H9 (cell line): ENCODE results near the gene METTL27. TPM values are rescaled to one million over a fixed set of nuclear protein-coding genes. Genes with fewer than 3 reads are reported as not detected.

Experiments used
- DNase-seq: peaks from one replicate; pipeline ENCODE4 v3.0.0-alpha.2; 2017
- H2AFZ ChIP-seq: one replicate; pipeline ENCODE4 v1.6.1; 2013; ENCODE audit warnings: mild to moderate bottlenecking, low read length, control low read depth, moderate library complexity
- H2AK5ac ChIP-seq: 2 replicates; pipeline ENCODE4 v1.6.1; 2013; ENCODE audit warnings: low read length, control low read depth, mixed read lengths; ENCODE audit not compliant: insufficient read length
- H2BK120ac ChIP-seq: one replicate; pipeline ENCODE4 v1.6.1; 2013; ENCODE audit warnings: low read depth, mild to moderate bottlenecking, low read length, control low read depth, inconsistent platforms; ENCODE audit not compliant: poor library complexity, severe bottlenecking
- H2BK12ac ChIP-seq: 2 replicates; pipeline ENCODE4 v1.6.1; 2013; ENCODE audit warnings: low read length, control low read depth, mixed read lengths, low read depth; ENCODE audit not compliant: insufficient read length
- H2BK15ac ChIP-seq: 2 replicates; pipeline ENCODE4 v1.6.1; 2013; ENCODE audit warnings: low read depth, low read length, control low read depth
- H2BK20ac ChIP-seq: one replicate; pipeline ENCODE4 v1.6.1; 2013; ENCODE audit warnings: low read depth, mild to moderate bottlenecking, low read length, control low read depth, inconsistent platforms; ENCODE audit not compliant: poor library complexity, severe bottlenecking
- H2BK5ac ChIP-seq: 2 replicates; pipeline ENCODE4 v1.6.1; 2013; ENCODE audit warnings: low read length, control low read depth, mixed read lengths; ENCODE audit not compliant: insufficient read length
- H3K14ac ChIP-seq: 2 replicates; pipeline ENCODE4 v1.6.1; 2013; ENCODE audit warnings: low read length, control low read depth; ENCODE audit not compliant: insufficient read depth
- H3K18ac ChIP-seq: 2 replicates; pipeline ENCODE4 v1.6.1; 2013; ENCODE audit warnings: low read depth, mild to moderate bottlenecking, mixed read lengths, low read length, control low read depth; ENCODE audit not compliant: insufficient read length
- H3K23ac ChIP-seq: 2 replicates; pipeline ENCODE4 v1.6.1; 2013; ENCODE audit warnings: low read length, control low read depth, mixed read lengths, low read depth; ENCODE audit not compliant: insufficient read length
- H3K23me2 ChIP-seq: 2 replicates; pipeline ENCODE4 v1.6.1; 2013; ENCODE audit warnings: low read depth, mild to moderate bottlenecking, mixed read lengths, low read length, control low read depth; ENCODE audit not compliant: insufficient read length, poor library complexity, severe bottlenecking
- H3K27ac ChIP-seq: 2 replicates; pipeline ENCODE4 v1.5.1; 2013; ENCODE audit warnings: low read length, control low read depth, mixed read lengths, low read depth; ENCODE audit not compliant: insufficient read length
- H3K27me3 ChIP-seq: 2 replicates; pipeline ENCODE4 v1.6.1; 2013; ENCODE audit warnings: low read length, control low read depth, inconsistent platforms; ENCODE audit not compliant: insufficient read depth
- H3K4ac ChIP-seq: 2 replicates; pipeline ENCODE4 v1.6.1; 2013; ENCODE audit warnings: low read depth, mild to moderate bottlenecking, control low read depth, inconsistent platforms, low read length, moderate library complexity
- H3K4me1 ChIP-seq: 2 replicates; pipeline ENCODE4 v1.6.1; 2013; ENCODE audit warnings: low read length, control low read depth, inconsistent platforms; ENCODE audit not compliant: insufficient read depth
- H3K4me2 ChIP-seq: 2 replicates; pipeline ENCODE4 v1.6.1; 2013; ENCODE audit warnings: low read length, control low read depth, mixed read lengths; ENCODE audit not compliant: insufficient read length, insufficient read depth
- H3K56ac ChIP-seq: 2 replicates; pipeline ENCODE4 v1.6.1; 2013; ENCODE audit warnings: low read depth, mild to moderate bottlenecking, mixed read lengths, low read length, control low read depth; ENCODE audit not compliant: insufficient read length
- H3K79me1 ChIP-seq: 2 replicates; pipeline ENCODE4 v1.6.1; 2013; ENCODE audit warnings: low read depth, mild to moderate bottlenecking, moderate library complexity, low read length, control low read depth, inconsistent platforms; ENCODE audit not compliant: insufficient read depth, poor library complexity, severe bottlenecking
- H3K79me2 ChIP-seq: 2 replicates; pipeline ENCODE4 v1.6.1; 2013; ENCODE audit warnings: low read length, control low read depth, inconsistent platforms; ENCODE audit not compliant: insufficient read depth
- H3K9ac ChIP-seq: 2 replicates; pipeline ENCODE4 v1.6.1; 2013; ENCODE audit warnings: low read length, control low read depth, mixed read lengths; ENCODE audit not compliant: insufficient read length; ENCODE audit errors: extremely low read depth
- H3K9me3 ChIP-seq: one replicate; pipeline ENCODE4 v1.6.1; 2013; ENCODE audit warnings: low read depth, low read length, inconsistent platforms; ENCODE audit not compliant: control insufficient read depth
- H3T11ph ChIP-seq: one replicate; pipeline ENCODE4 v1.6.1; 2013; ENCODE audit warnings: mild to moderate bottlenecking, low read length, control low read depth, inconsistent platforms
- H4K20me1 ChIP-seq: one replicate; pipeline ENCODE4 v1.6.1; 2013; ENCODE audit not compliant: control insufficient read depth, insufficient read length, insufficient read depth
- H4K5ac ChIP-seq: 2 replicates; pipeline ENCODE4 v1.6.1; 2013; ENCODE audit warnings: low read depth, mild to moderate bottlenecking, mixed read lengths, low read length, control low read depth; ENCODE audit not compliant: insufficient read length
- H4K8ac ChIP-seq: replicated peaks from 2 replicates; pipeline ENCODE4 v1.6.1; 2013; ENCODE audit warnings: low read length, control low read depth, mixed read lengths, low read depth; ENCODE audit not compliant: insufficient read length
- H4K91ac ChIP-seq: 2 replicates; pipeline ENCODE4 v1.6.1; 2013; ENCODE audit warnings: low read depth, mild to moderate bottlenecking, moderate library complexity, mixed read lengths, low read length, control low read depth; ENCODE audit not compliant: insufficient read length
- H3K27ac Mint-ChIP-seq, 3 experiments: 2 replicates in 2 of 3; 3 replicates in 1 of 3; pipeline ENCODE4 v1.8.0; 2020 to 2021; ENCODE audit warnings: mixed read lengths in 3 of 3, mild to moderate bottlenecking in 1 of 3, moderate library complexity in 1 of 3
- H3K27me3 Mint-ChIP-seq: 2 replicates; pipeline ENCODE4 v1.8.0; 2021; ENCODE audit warnings: low read depth, mild to moderate bottlenecking, moderate library complexity, mixed read lengths
- H3K36me3 Mint-ChIP-seq, 3 experiments: 2 replicates in 2 of 3; 3 replicates in 1 of 3; pipeline ENCODE4 v1.8.0; 2020 to 2021; ENCODE audit warnings: low read depth in 3 of 3, mixed read lengths in 3 of 3; ENCODE audit not compliant: insufficient read depth in 1 of 3
- H3K4me1 Mint-ChIP-seq, 2 experiments: 2 replicates each; pipeline ENCODE4 v1.8.0; 2020; ENCODE audit warnings: mixed read lengths in 2 of 2
- H3K4me3 Mint-ChIP-seq, 2 experiments: 2 replicates in 1 of 2; 3 replicates in 1 of 2; pipeline ENCODE4 v1.8.0; 2020 to 2021; ENCODE audit warnings: mild to moderate bottlenecking in 2 of 2, mixed read lengths in 2 of 2, moderate library complexity in 1 of 2
- H3K9me3 Mint-ChIP-seq, 2 experiments: 2 replicates in 1 of 2; 3 replicates in 1 of 2; pipeline ENCODE4 v1.8.0; 2020; ENCODE audit warnings: mild to moderate bottlenecking in 2 of 2, mixed read lengths in 2 of 2, moderate library complexity in 1 of 2
- WGBS: extraction: QIAGEN DNeasy Blood & Tissue Kit; methylation state at CpG from one replicate; pipeline ENCODE4 v1.1.7; 2013; ENCODE audit warnings: missing lambda C conversion rate, low lambda C conversion rate, mixed read lengths; ENCODE audit not compliant: insufficient read length; ENCODE audit errors: extremely low coverage; 5-methylcytosine and 5-hydroxymethylcytosine counted together
- total RNA-seq: library from RNA; stranded (reverse); gene quantifications from 2 replicates; pipeline ENCODE4 v1.2.1, GENCODE V29; 2021
- TF ChIP-seq, protein P1 (sequence below): fragments of 200-600 bp; sonication (generic); conservative IDR thresholded peaks from 3 replicates; pipeline ENCODE4 v1.8.0; 2021; ENCODE audit warnings: antibody characterized with exemption, mild to moderate bottlenecking

Gene METTL27
- total RNA-seq, 1 experiment from 2014 or later = 13.5 TPM

- Mint-ChIP-seq H3K27ac (peak overlapping the region in 1 of 3 experiments; percentile 97; a peak in 3 of 7 replicates), H3K27me3 (peaks cover 2% of the 10 kb centered on the region; the same call in 1 of the 2 replicates), H3K4me3 (peak overlapping the region in 1 of 2 experiments; percentile 44; a peak in 2 of 5 replicates), H3K36me3 (no peaks in the 10 kb centered on the region), H3K4me1 (peaks cover 6 to 19% of the 10 kb centered on the region in 2 experiments), H3K9me3 (no peaks in the 10 kb centered on the region; a peak in 1 of 5 replicates)
- Histone ChIP-seq H3K23ac (no peak overlapping the region), H3K27me3 (no peaks in the 10 kb centered on the region), H2BK120ac (no peak overlapping the region), H2BK5ac (no peak overlapping the region), H3K4ac (no peak overlapping the region), H3T11ph (no peak overlapping the region), H3K18ac (no peak overlapping the region), H2BK12ac (no peak overlapping the region), H3K4me1 (no peaks in the 10 kb centered on the region; the same call in 1 of the 2 replicates), H3K27ac (no peak overlapping the region), H3K9me3 (no peaks in the 10 kb centered on the region), H2AK5ac (no peak overlapping the region), H4K20me1 (no peaks in the 10 kb centered on the region), H3K79me2 (no peaks in the 10 kb centered on the region), H3K4me2 (no peak overlapping the region), H3K79me1 (no peaks in the 10 kb centered on the region), H2AFZ (no peak overlapping the region), H2BK15ac (no peak overlapping the region), H3K14ac (peak overlapping the region; percentile 25; the same call in 1 of the 2 replicates), H3K9ac (no peak overlapping the region), H2BK20ac (no peak overlapping the region), H4K91ac (no peak overlapping the region), H3K23me2 (no peaks in the 10 kb centered on the region), H3K56ac (no peak overlapping the region), H4K8ac (no peak overlapping the region), H4K5ac (no peak overlapping the region)
- TF ChIP-seq, protein P1, sequence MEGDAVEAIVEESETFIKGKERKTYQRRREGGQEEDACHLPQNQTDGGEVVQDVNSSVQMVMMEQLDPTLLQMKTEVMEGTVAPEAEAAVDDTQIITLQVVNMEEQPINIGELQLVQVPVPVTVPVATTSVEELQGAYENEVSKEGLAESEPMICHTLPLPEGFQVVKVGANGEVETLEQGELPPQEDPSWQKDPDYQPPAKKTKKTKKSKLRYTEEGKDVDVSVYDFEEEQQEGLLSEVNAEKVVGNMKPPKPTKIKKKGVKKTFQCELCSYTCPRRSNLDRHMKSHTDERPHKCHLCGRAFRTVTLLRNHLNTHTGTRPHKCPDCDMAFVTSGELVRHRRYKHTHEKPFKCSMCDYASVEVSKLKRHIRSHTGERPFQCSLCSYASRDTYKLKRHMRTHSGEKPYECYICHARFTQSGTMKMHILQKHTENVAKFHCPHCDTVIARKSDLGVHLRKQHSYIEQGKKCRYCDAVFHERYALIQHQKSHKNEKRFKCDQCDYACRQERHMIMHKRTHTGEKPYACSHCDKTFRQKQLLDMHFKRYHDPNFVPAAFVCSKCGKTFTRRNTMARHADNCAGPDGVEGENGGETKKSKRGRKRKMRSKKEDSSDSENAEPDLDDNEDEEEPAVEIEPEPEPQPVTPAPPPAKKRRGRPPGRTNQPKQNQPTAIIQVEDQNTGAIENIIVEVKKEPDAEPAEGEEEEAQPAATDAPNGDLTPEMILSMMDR = no peak
- no CpG with 5 or more reads among the region's 15 CpGs for WGBS
- peak; percentile 41 for DNase-seq
These were observed 27.8 kb upstream of the METTL27 start for GRCh38 chr7:73870041-73870492.
